Measurements from ENCODE around the gene ATE1.
"Not testable (repeated sequence)": the region's sequence is repeated elsewhere in the genome, so short reads cannot be mapped to it uniquely, and the experiment has no call there.

ATE1 gene

GRCh38 chr10:121927841-121928527, at the start of gene ATE1:
Gene ATE1, minus strand, starts transcription at chr10:121928031. Its CDS starts 82 bp downstream, at chr10:121927949.
- peak; percentile 91 for DNase-seq (ENCODE audit: low spot score)

- DNase-seq (ENCODE audit: low spot score): no peak
Measured at GRCh38 chr10:121976607-121977006, 48.8 kb upstream of the ATE1 start.

DNA sequence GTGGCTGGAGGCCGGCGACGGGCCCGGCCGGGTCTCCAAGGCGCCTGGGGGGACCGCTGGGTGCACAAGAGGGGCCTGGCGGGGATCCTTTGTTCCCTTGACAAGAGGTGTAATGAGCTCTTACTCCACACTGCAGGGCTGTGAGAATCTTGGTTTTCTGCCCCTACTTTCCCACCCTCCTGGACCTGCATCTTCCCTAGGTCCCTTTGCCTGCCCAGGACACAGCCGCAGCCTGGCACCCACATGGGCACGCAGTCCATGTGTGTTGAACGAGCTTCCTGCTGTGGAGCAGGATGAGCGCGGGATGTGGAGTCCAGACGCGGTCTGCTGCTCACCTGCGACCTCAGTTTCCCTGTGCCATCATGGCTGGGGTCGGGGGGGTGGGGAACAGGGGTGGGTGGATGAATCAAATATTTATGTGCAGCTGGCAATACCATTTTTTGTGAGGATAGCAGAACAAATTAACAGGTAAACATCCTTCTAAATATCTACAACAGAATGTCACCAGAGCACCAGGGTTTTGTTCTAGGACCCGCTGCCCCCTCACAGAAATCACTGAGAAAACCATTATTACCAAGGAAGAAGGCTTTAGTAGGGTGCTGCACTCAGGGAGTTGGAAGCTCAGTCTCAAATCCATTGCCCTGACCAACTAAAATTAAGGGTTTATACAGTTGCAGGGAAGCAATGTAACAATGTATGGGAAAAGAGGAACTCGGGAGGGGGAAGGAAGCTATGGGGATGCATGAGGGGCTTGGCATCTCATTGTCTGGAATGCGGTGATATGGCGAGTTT, 47.7 kb upstream of the ATE1 start:
- DNase-seq (ENCODE audit: low spot score): no peak

- peak; percentile 86 for DNase-seq (ENCODE audit: low spot score)
Measured at GRCh38 chr10:121974535-121975294, 46.9 kb upstream of the ATE1 start, which contains the start of gene NSMCE4A. Gene NSMCE4A, minus strand, starts transcription at chr10:121975217. Its CDS starts 52 bp downstream, at chr10:121975165.

- DNase-seq (ENCODE audit: low spot score): no peak
Measured at GRCh38 chr10:121974019-121974534, 46.2 kb upstream of the ATE1 start.

- DNase-seq (ENCODE audit: low spot score): not testable (repeated sequence)
Measured at GRCh38 chr10:121969086-121969485, 41.3 kb upstream of the ATE1 start.

DNA sequence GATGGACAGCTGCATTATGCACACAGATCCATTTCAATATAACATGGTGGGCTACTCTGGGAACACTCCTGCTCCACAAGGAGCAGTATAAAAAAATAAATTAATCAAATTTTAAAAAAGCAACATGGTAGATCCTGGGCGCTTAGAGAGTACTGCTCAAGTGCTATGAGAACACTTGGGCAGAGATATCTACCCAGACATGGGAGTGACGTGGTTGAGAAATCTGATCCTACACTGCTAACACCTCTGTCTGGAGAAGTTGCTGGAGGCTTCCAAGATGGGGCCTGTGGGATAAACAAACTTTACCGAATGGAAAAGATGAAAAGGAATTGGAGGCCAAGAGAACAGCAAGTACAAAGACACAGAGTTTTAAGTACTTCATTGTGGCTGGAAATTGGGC, 38.2 kb upstream of the ATE1 start:
- DNase-seq (ENCODE audit: low spot score): no peak

DNA sequence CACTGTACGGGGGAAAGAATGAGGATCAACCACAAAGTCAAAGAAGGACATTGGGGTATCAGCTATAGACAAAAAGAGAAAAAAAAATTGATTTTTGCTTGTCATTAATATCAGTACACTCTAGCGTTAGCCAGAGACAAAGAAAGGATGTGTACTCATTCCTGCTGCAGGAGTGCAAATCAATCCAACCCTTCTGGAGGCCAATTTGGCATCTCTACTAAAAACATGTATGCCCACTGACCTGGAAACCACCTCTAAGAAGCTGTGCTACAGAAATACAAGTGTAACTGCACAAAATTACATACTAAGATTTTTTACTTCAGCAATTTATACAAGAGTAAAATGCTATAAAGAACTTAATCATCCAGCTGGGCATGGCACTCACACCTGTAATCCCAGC, 33.6 kb upstream of the ATE1 start:
- no peak for DNase-seq (ENCODE audit: low spot score)

DNA sequence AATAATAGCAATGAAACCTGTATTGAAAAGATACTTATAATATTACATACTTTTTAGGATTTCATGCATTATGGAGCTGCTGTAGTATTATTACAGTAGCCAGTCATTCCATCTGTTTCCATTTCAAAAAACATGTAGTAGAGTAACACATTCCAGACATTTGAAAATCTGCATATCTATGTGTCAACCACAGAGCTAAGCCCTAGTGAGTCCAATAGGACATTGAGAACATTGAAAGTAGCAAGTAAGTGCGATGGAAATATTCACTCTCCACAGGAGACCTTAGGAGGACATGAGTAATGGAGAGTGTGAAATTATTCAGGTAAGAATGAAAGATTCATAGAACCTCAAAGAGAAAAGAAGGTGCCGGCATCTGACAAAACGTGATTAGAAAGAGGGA, 31.8 kb upstream of the ATE1 start:
- DNase-seq (ENCODE audit: low spot score): no peak

GRCh38 chr10:121956111-121957061, 28.6 kb upstream of the ATE1 start:
- DNase-seq (ENCODE audit: low spot score): peak; percentile 40

- DNase-seq (ENCODE audit: low spot score): peak; percentile 70
Measured at GRCh38 chr10:121952226-121952625, 24.4 kb upstream of the ATE1 start.

GRCh38 chr10:121949451-121949850, 21.6 kb upstream of the ATE1 start:
- DNase-seq (ENCODE audit: low spot score): no peak

DNA sequence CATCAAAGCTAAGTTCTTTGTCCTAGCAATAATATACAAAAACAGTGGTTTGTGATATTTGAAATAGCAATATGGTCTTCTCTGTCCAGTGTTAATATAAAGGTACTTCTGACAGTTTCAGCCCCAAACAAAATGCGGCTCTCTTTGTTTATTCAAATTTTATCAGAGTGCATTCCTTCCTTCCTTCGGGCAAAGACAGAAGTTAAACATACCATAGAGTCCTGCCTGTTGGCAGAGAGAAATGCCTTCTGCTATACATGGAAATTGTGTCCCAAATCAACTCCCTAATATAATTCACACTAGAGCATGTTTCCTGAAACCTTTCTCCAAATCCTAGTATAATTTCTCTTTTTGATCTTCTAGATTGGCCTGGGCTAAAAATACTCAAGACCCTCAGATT, 21.2 kb upstream of the ATE1 start:
- DNase-seq (ENCODE audit: low spot score): no peak

DNA sequence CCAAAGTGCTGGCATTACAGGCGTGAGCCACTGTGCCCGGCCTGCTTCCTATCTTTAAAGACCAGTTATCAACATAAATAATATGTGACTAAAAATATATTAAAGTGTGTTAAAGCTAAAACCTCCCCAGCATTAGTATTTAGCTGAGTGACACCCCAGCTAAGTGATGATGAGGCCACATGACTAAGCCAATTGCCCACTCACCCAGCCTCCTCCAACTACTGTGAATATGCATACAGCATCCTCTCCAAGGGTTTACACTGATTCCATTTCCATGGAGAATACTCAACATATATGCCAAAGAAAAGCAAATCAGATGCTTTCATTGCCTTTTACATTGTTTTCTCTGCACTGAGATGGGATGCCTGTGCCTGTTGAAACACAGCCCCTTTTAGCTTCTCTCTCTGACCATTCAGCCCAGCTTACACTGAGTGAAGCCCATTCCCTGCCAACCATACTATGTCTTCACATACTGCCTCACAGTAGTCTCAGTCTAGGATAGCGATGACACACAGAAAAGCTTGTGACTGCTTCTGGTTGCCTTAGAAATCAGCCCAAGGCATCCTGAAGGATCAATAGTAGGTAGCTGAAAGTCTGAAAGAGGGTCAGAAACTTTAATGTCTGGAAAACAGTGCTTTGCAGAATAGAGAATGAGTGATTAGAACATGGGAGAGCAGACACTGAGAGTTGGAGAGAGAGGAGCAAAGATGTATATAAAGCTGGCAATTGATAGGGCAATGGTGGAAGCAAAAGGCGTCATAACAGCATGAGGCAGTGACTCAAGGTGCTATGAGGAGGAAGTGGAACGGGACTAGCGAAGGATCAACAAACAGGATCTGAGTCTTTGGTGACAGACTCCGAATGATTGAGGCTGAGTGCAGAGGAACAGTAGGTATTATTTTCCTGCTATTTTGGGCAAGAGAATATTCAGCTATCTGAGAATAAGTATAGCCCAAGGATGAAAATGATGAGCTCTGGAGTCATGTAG, 19.8 kb upstream of the ATE1 start:
- DNase-seq (ENCODE audit: low spot score): no peak

- peak; percentile 84 for DNase-seq (ENCODE audit: low spot score)
Measured at GRCh38 chr10:121942749-121943416, 15.1 kb upstream of the ATE1 start.

DNA sequence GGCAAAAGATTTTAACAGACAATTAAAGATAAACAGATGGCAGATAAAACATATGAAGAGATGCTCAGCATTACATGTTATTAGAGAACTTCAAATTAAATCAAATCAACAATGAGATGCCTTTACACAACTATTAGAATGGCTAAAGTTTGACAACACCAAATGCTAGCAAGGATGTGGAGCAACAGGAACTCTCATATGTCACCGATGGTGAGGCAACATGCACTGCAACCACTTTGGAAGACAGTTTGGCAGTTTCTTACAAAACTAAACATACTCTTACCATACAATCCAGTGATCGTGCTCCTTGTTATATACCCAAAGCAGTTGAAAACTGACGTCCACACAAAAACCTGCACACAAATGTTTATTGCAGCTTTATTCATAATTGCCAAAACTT, 13.7 kb upstream of the ATE1 start:
- DNase-seq (ENCODE audit: low spot score): no peak

DNA sequence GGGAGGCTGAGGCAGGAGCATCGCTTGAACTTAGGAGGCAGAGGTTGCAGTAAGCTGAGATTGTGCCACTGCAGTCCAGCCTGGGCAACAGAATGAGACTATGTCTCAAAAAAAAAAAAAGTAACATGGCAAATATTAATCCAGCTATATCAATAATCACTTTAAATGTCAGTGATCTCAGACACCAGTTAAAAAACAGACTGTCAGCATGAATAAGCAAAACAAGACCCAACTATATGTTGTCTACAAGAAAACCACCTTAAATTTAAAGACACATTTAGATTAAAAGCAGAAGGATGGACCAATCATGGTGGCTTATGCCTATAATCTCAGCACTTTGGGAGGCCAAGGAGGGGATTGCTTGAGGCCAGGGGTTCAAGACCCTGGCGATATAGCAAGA, 8.5 kb upstream of the ATE1 start:
- DNase-seq (ENCODE audit: low spot score): no peak

- no peak for DNase-seq (ENCODE audit: low spot score)
Measured at GRCh38 chr10:121935702-121936101, 7.9 kb upstream of the ATE1 start.

Measured in AG08395 (cell line).